MM.1S (cell line): ENCODE results near the gene SDHAF4.

Source experiments
- CTCF ChIP-seq: fragments of 300-600 bp; sonication (generic); IDR thresholded peaks from 2 replicates; pipeline ENCODE4 v1.5.1; 2016; ENCODE audit warnings: antibody characterized with exemption, low read length, mixed read lengths
- EZH2 ChIP-seq: fragments of 300-600 bp; sonication (generic); optimal IDR thresholded peaks from 2 replicates; pipeline ENCODE3; 2017; ENCODE audit warnings: low read depth, mild to moderate bottlenecking, antibody characterized with exemption, low read length, mixed read lengths
- EZH2phosphoT487 ChIP-seq: fragments of 300-600 bp; sonication (generic); IDR thresholded peaks from 2 replicates; pipeline ENCODE4 v1.6.1; 2018; ENCODE audit warnings: antibody characterized with exemption, low read length

GRCh38 chr6:70601014-70601413 is 34.3 kb downstream of the SDHAF4 start:
- no peak for TF ChIP-seq CTCF
- TF ChIP-seq EZH2: no peak
- TF ChIP-seq EZH2phosphoT487: no peak
